K562 (cell line): ENCODE data around the gene ATP5PD. TPM values are rescaled to one million over a fixed set of nuclear protein-coding genes. Genes with fewer than 3 reads are reported as not detected.
A peak's percentile ranks its signal among the peaks of the same experiment; 100 is the strongest.

ENCODE experiments used
- CBFB ChIP-seq: sonication (generic); formaldehyde crosslinking; IDR thresholded peaks from 2 replicates; pipeline ENCODE4 v1.4.0; 2020; ENCODE audit warnings: mild to moderate bottlenecking, missing genetic modification reagents
- PCBP1 ChIP-seq: fragments of 200-400 bp; formaldehyde crosslinking; IDR thresholded peaks from 2 replicates; pipeline ENCODE4 v1.6.1; 2018; ENCODE audit warnings: mild to moderate bottlenecking, low read depth, low read length; ENCODE audit not compliant: poor library complexity, severe bottlenecking
- POLR2A ChIP-seq: fragments of 450-650 bp; conservative IDR thresholded peaks from 2 replicates; pipeline ENCODE4 v1.6.1; 2016
- POLR2B ChIP-seq: fragments of 450-650 bp; IDR thresholded peaks from 2 replicates; pipeline ENCODE4 v1.6.1; 2018; ENCODE audit warnings: low read depth; ENCODE audit not compliant: partially characterized antibody
- SMAD4 ChIP-seq: fragments of 250-450 bp; sonication (Bioruptor Pico); conservative IDR thresholded peaks from 2 replicates; pipeline ENCODE4 v1.8.0; 2021; ENCODE audit warnings: inconsistent platforms, mild to moderate bottlenecking, moderate library complexity
- TCF7L2 ChIP-seq: fragments of 150-350 bp; IDR thresholded peaks from 2 replicates; pipeline ENCODE4 v1.6.1; 2016; ENCODE audit warnings: low read depth, mild to moderate bottlenecking, low read length, moderate library complexity
- TEAD2 ChIP-seq: fragments of 450-650 bp; IDR thresholded peaks from 2 replicates; pipeline ENCODE4 v1.6.1; 2016; ENCODE audit warnings: missing genetic modification characterization, control low read depth, missing compliant biosample characterization
- U2AF2 ChIP-seq: fragments of 200-400 bp; formaldehyde crosslinking; optimal IDR thresholded peaks from 2 replicates; pipeline ENCODE3; 2017; ENCODE audit warnings: low read depth, mild to moderate bottlenecking, low read length
- ZBTB17 ChIP-seq: fragments of 450-650 bp; formaldehyde crosslinking; IDR thresholded peaks from 2 replicates; pipeline ENCODE4 v1.4.0; 2020; ENCODE audit warnings: mild to moderate bottlenecking
- ZC3H8 ChIP-seq: fragments of 450-650 bp; IDR thresholded peaks from 2 replicates; pipeline ENCODE4 v1.6.1; 2017
- ZNF384 ChIP-seq: IDR thresholded peaks from 2 replicates; pipeline ENCODE4 v1.6.1; 2012; ENCODE audit warnings: low read depth, low read length, improper control_type of control experiment
- polyA plus RNA-seq, 8 experiments: library from polyadenylated mRNA; depleted of rRNA in 4 of 8; stranded (reverse) in 5 of 8; unstranded in 3 of 8; fragments of >200 nt; fragmentation: Nextera tagmentation in 2 of 8; fragmentation: Illumina TruSeq in 1 of 8; extraction: Ambion mirVana in 2 of 8; extraction: Trizol in 1 of 8; gene quantifications; 2 replicates each; pipeline versions ENCODE4 v1.2.1 to v1.2.3, GENCODE V29; 2011 to 2014; ENCODE audit warnings: inconsistent platforms in 1 of 8, missing spikeins in 1 of 8
- total RNA-seq, 7 experiments: library from RNA; depleted of rRNA in 6 of 7; stranded (reverse); fragments of >200 nt in 6 of 7; fragmentation: Illumina TruSeq in 2 of 7; extraction: Trizol in 2 of 7; gene quantifications; 2 replicates each; pipeline versions ENCODE4 v1.2.1 to v1.2.3, GENCODE V29; 2011 to 2021; ENCODE audit warnings: low replicate concordance in 1 of 7
- TF ChIP-seq, protein P1 (sequence below): fragments of 450-650 bp; IDR thresholded peaks from 2 replicates; pipeline ENCODE4 v1.6.1; 2016; ENCODE audit warnings: mild to moderate bottlenecking, moderate library complexity
- TF ChIP-seq, protein P2 (sequence below): fragments of 450-650 bp; IDR thresholded peaks from 2 replicates; pipeline ENCODE4 v1.6.1; 2017; ENCODE audit warnings: mild to moderate bottlenecking, moderate library complexity
- TF ChIP-seq, protein P3 (sequence below): fragments of 250-450 bp; sonication (Bioruptor Pico); IDR thresholded peaks from 2 replicates; pipeline ENCODE4 v1.5.0; 2020; ENCODE audit warnings: mild to moderate bottlenecking

Gene ATP5PD
- total and polyA plus RNA-seq, 9 of the 15 experiments (the other 6 are each of a cell fraction or from before 2014, with no cell fraction given), result 271 to 828 (median 432) TPM

DNA sequence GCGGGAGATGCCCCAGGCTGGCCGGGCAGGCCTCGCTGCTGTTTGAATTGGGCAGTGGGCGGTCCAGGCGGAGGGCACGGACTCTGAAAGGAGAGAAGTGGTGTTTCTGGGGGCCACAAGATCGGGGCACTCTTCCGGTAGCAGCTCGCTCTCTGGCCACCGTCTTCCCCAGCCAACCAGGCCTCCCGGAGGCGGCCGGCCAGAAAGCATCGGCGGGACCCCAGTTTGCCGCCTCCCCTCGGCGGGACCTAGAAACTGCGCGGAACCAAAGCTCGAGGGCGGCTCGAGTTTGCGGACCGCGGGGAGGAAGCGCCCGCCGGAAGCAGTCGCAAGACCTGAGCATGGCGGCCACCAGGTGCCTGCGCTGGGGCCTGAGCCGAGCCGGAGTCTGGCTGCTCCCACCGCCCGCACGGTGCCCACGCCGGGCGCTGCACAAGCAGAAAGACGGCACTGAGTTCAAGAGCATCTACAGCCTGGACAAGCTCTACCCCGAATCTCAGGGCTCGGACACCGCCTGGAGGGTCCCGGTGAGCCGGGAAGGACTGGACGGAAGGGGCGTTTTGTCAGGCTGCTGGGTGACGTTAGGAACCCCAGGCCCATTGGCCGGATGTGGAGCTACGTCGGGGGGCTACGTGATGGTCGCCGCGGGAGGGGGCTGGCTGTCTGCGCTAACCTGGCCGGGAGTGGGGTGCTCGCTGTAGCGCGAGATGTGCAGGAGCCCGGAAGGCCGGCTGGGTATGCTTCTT lies 34.2 kb downstream of the ATP5PD start, which contains the start of gene MRPL58 (continued):
- TF ChIP-seq, protein P1, sequence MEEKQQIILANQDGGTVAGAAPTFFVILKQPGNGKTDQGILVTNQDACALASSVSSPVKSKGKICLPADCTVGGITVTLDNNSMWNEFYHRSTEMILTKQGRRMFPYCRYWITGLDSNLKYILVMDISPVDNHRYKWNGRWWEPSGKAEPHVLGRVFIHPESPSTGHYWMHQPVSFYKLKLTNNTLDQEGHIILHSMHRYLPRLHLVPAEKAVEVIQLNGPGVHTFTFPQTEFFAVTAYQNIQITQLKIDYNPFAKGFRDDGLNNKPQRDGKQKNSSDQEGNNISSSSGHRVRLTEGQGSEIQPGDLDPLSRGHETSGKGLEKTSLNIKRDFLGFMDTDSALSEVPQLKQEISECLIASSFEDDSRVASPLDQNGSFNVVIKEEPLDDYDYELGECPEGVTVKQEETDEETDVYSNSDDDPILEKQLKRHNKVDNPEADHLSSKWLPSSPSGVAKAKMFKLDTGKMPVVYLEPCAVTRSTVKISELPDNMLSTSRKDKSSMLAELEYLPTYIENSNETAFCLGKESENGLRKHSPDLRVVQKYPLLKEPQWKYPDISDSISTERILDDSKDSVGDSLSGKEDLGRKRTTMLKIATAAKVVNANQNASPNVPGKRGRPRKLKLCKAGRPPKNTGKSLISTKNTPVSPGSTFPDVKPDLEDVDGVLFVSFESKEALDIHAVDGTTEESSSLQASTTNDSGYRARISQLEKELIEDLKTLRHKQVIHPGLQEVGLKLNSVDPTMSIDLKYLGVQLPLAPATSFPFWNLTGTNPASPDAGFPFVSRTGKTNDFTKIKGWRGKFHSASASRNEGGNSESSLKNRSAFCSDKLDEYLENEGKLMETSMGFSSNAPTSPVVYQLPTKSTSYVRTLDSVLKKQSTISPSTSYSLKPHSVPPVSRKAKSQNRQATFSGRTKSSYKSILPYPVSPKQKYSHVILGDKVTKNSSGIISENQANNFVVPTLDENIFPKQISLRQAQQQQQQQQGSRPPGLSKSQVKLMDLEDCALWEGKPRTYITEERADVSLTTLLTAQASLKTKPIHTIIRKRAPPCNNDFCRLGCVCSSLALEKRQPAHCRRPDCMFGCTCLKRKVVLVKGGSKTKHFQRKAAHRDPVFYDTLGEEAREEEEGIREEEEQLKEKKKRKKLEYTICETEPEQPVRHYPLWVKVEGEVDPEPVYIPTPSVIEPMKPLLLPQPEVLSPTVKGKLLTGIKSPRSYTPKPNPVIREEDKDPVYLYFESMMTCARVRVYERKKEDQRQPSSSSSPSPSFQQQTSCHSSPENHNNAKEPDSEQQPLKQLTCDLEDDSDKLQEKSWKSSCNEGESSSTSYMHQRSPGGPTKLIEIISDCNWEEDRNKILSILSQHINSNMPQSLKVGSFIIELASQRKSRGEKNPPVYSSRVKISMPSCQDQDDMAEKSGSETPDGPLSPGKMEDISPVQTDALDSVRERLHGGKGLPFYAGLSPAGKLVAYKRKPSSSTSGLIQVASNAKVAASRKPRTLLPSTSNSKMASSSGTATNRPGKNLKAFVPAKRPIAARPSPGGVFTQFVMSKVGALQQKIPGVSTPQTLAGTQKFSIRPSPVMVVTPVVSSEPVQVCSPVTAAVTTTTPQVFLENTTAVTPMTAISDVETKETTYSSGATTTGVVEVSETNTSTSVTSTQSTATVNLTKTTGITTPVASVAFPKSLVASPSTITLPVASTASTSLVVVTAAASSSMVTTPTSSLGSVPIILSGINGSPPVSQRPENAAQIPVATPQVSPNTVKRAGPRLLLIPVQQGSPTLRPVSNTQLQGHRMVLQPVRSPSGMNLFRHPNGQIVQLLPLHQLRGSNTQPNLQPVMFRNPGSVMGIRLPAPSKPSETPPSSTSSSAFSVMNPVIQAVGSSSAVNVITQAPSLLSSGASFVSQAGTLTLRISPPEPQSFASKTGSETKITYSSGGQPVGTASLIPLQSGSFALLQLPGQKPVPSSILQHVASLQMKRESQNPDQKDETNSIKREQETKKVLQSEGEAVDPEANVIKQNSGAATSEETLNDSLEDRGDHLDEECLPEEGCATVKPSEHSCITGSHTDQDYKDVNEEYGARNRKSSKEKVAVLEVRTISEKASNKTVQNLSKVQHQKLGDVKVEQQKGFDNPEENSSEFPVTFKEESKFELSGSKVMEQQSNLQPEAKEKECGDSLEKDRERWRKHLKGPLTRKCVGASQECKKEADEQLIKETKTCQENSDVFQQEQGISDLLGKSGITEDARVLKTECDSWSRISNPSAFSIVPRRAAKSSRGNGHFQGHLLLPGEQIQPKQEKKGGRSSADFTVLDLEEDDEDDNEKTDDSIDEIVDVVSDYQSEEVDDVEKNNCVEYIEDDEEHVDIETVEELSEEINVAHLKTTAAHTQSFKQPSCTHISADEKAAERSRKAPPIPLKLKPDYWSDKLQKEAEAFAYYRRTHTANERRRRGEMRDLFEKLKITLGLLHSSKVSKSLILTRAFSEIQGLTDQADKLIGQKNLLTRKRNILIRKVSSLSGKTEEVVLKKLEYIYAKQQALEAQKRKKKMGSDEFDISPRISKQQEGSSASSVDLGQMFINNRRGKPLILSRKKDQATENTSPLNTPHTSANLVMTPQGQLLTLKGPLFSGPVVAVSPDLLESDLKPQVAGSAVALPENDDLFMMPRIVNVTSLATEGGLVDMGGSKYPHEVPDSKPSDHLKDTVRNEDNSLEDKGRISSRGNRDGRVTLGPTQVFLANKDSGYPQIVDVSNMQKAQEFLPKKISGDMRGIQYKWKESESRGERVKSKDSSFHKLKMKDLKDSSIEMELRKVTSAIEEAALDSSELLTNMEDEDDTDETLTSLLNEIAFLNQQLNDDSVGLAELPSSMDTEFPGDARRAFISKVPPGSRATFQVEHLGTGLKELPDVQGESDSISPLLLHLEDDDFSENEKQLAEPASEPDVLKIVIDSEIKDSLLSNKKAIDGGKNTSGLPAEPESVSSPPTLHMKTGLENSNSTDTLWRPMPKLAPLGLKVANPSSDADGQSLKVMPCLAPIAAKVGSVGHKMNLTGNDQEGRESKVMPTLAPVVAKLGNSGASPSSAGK, result 0 out of 2 replicates have a peak, but pooled peaks have one; percentile 30
- TF ChIP-seq ZBTB17 (peak; percentile 87), POLR2A (peak; percentile 91), TCF7L2 (no peak), SMAD4 (CRISPR knock-in tag) (peak; percentile 83), ZNF384 (peak; percentile 60), U2AF2 (no peak), PCBP1 (peak; percentile 82), CBFB (CRISPR knock-in tag) (no peak; the same call in 1 of the 2 replicates), TEAD2 (tag) (no peak), ZC3H8 (no peak), POLR2B (peak; percentile 82)
- TF ChIP-seq, protein P2, sequence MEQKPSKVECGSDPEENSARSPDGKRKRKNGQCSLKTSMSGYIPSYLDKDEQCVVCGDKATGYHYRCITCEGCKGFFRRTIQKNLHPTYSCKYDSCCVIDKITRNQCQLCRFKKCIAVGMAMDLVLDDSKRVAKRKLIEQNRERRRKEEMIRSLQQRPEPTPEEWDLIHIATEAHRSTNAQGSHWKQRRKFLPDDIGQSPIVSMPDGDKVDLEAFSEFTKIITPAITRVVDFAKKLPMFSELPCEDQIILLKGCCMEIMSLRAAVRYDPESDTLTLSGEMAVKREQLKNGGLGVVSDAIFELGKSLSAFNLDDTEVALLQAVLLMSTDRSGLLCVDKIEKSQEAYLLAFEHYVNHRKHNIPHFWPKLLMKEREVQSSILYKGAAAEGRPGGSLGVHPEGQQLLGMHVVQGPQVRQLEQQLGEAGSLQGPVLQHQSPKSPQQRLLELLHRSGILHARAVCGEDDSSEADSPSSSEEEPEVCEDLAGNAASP, result no peak
- TF ChIP-seq, protein P3, sequence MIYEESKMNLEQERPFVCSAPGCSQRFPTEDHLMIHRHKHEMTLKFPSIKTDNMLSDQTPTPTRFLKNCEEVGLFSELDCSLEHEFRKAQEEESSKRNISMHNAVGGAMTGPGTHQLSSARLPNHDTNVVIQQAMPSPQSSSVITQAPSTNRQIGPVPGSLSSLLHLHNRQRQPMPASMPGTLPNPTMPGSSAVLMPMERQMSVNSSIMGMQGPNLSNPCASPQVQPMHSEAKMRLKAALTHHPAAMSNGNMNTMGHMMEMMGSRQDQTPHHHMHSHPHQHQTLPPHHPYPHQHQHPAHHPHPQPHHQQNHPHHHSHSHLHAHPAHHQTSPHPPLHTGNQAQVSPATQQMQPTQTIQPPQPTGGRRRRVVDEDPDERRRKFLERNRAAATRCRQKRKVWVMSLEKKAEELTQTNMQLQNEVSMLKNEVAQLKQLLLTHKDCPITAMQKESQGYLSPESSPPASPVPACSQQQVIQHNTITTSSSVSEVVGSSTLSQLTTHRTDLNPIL, result no peak
